GM18951 (cell line): ENCODE data around the gene MUL1.

Experiments used
- POLR2A ChIP-seq: IDR thresholded peaks from 4 replicates; pipeline ENCODE4 v1.6.1; 2011; ENCODE audit warnings: mild to moderate bottlenecking; ENCODE audit not compliant: insufficient read length, insufficient read depth; ENCODE audit errors: extremely low read depth
- in situ Hi-C: fragments of 300-500 bp; cut with MboI; formaldehyde crosslinking; loops from one replicate; pipeline ENCODE4 v1.12.0; 2022; ENCODE audit warnings: low sequenced_read_pairs, mixed read lengths, inconsistent platforms; ENCODE audit not compliant: unreplicated experiment

MUL1 gene

GRCh38 chr1:20486457-20487235 is 21.3 kb downstream of the MUL1 start:
- no peak for TF ChIP-seq POLR2A
- in situ Hi-C loops, result no loop called here

- in situ Hi-C loops, result no loop called here
- TF ChIP-seq POLR2A, result no peak
Measured at GRCh38 chr1:20485527-20486456, 22.2 kb downstream of the MUL1 start, which contains the start of gene CAMK2N1. TSS of gene CAMK2N1 (minus strand) at chr1:20486210. CDS start at chr1:20485379, 831 bp downstream.

GRCh38 chr1:20484519-20485462 is 23.2 kb downstream of the MUL1 start:
- no peak for TF ChIP-seq POLR2A
- in situ Hi-C loops, result no loop called here

GRCh38 chr1:20483833-20484518 is 24.0 kb downstream of the MUL1 start:
- in situ Hi-C loops, result no loop called here
- TF ChIP-seq POLR2A, result no peak

- in situ Hi-C loops, result no loop called here
Measured at GRCh38 chr1:20483098-20483832, 24.7 kb downstream of the MUL1 start.

GRCh38 chr1:20481643-20482498 is 26.1 kb downstream of the MUL1 start:
- in situ Hi-C loops, result no loop called here
- no peak for TF ChIP-seq POLR2A

More at GRCh38 chr1:20483098-20483832, 24.7 kb downstream of the MUL1 start:
- no peak for TF ChIP-seq POLR2A

GRCh38 chr1:20480951-20481617 is 26.9 kb downstream of the MUL1 start:
- no peak for TF ChIP-seq POLR2A
- in situ Hi-C loops, result no loop called here

GRCh38 chr1:20480243-20480944 is 27.6 kb downstream of the MUL1 start:
- in situ Hi-C loops, result no loop called here
- TF ChIP-seq POLR2A, result no peak

- in situ Hi-C loops, result no loop called here
- TF ChIP-seq POLR2A, result no peak
Measured at GRCh38 chr1:20479840-20480239, 28.1 kb downstream of the MUL1 start.
